OCI-LY3 (cell line): ENCODE measurements around the gene VENTX.

Experiments
- H2AFZ ChIP-seq: fragments of 200-600, 300-600 bp; shearing (Covaris generic); 2 replicates; pipeline ENCODE4 v1.6.0; 2014; ENCODE audit warnings: antibody characterized with exemption, low read depth, low read length
- H3K27ac ChIP-seq: fragments of 200-600, 300-600 bp; sonication (generic); 2 replicates; pipeline ENCODE4 v1.5.1; 2014; ENCODE audit warnings: mild to moderate bottlenecking, low read length, moderate library complexity, mixed read lengths
- H3K27me3 ChIP-seq: fragments of 200-600, 300-600 bp; sonication (generic); 2 replicates; pipeline ENCODE4 v1.6.1; 2014; ENCODE audit warnings: low read depth, low read length, mixed read lengths
- H3K36me3 ChIP-seq: fragments of 200-600, 300-600 bp; sonication (generic); replicated peaks from 2 replicates; pipeline ENCODE3; 2014; ENCODE audit warnings: low read depth, low read length, mixed read lengths
- H3K4me1 ChIP-seq: fragments of 300-600, 200-600 bp; sonication (generic); 2 replicates; pipeline ENCODE4 v1.6.1; 2014; ENCODE audit warnings: low read length, mixed read lengths
- H3K4me2 ChIP-seq: fragments of 200-600, 300-600 bp; sonication (generic); 2 replicates; pipeline ENCODE4 v1.6.1; 2014; ENCODE audit warnings: low read length, mixed read lengths
- H3K4me3 ChIP-seq: fragments of 300-600, 200-600 bp; sonication (generic); 2 replicates; pipeline ENCODE4 v1.5.1; 2014; ENCODE audit warnings: antibody characterized with exemption, mild to moderate bottlenecking, low read length, moderate library complexity
- H3K79me2 ChIP-seq: fragments of 300-600, 200-600 bp; shearing (Covaris generic); 2 replicates; pipeline ENCODE4 v1.6.1; 2014; ENCODE audit warnings: mild to moderate bottlenecking, low read length, mixed read lengths
- H3K9ac ChIP-seq: fragments of 300-600, 200-600 bp; shearing (Covaris generic); 2 replicates; pipeline ENCODE4 v1.6.0; 2014; ENCODE audit warnings: mild to moderate bottlenecking, low read length, moderate library complexity
- H3K9me3 ChIP-seq: fragments of 200-600, 300-600 bp; shearing (Covaris generic); 2 replicates; pipeline ENCODE4 v1.6.1; 2014; ENCODE audit warnings: low read length, mixed read lengths; ENCODE audit not compliant: insufficient read depth
- H4K20me1 ChIP-seq: fragments of 200-600, 300-600 bp; sonication (generic); 2 replicates; pipeline ENCODE4 v1.6.1; 2016; ENCODE audit warnings: low read length, mixed read lengths; ENCODE audit not compliant: insufficient read depth
- CTCF ChIP-seq: fragments of 200-600, 300-600 bp; sonication (generic); IDR thresholded peaks from 2 replicates; pipeline ENCODE4 v1.5.1; 2014; ENCODE audit warnings: antibody characterized with exemption, low read length, low read depth
- EZH2phosphoT487 ChIP-seq: fragments of 200-600 bp; shearing (Covaris generic); IDR thresholded peaks from 2 replicates; pipeline ENCODE4 v1.6.1; 2018; ENCODE audit warnings: antibody characterized with exemption, mixed run types, low read depth

Gene VENTX

DNA sequence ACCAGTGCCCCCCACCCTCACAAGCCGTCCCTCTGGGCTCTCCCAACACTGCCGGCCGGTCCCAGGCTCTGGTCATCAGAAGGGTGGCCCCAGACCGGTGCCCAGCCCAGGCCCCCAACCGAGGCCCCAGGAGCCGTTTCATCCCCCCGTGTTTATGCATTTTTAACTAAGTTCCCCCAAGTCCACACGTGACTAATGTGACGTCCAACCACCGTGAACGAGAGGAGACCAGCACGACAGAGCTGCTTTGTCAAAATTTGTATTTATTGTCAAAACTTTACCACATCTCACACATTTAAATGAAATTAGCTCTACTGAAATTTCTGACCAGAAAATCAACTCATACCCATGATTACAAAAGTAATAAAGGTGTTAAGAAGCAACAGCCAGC is 8.6 kb downstream of the VENTX start:
- no peak overlapping the region for H3K4me3 ChIP-seq
- H3K79me2 ChIP-seq, result no peaks in the 10 kb centered on the region
- no peaks in the 10 kb centered on the region for H4K20me1 ChIP-seq
- no peak overlapping the region for H3K9ac ChIP-seq
- no peak for TF ChIP-seq CTCF
- TF ChIP-seq EZH2phosphoT487, result no peak
- H3K36me3 ChIP-seq, result no peaks in the 10 kb centered on the region
- H3K9me3 ChIP-seq, result no peaks in the 10 kb centered on the region
- no peak overlapping the region for H3K27ac ChIP-seq
- H2AFZ ChIP-seq, result no peak overlapping the region
- no peak overlapping the region for H3K4me2 ChIP-seq
- H3K4me1 ChIP-seq, result peaks cover 7% of the 10 kb centered on the region; the same call in 1 of the 2 replicates
- H3K27me3 ChIP-seq, result peaks cover 10% of the 10 kb centered on the region; the same call in 1 of the 2 replicates

- H3K4me3 ChIP-seq, result no peak overlapping the region
- no peak overlapping the region for H3K9ac ChIP-seq
- H3K4me1 ChIP-seq, result no peaks in the 10 kb centered on the region
- H3K4me2 ChIP-seq, result no peak overlapping the region
- no peaks in the 10 kb centered on the region for H4K20me1 ChIP-seq
- no peak overlapping the region for H2AFZ ChIP-seq
- no peaks in the 10 kb centered on the region for H3K36me3 ChIP-seq
- no peaks in the 10 kb centered on the region for H3K79me2 ChIP-seq
- no peak overlapping the region for H3K27ac ChIP-seq
- H3K9me3 ChIP-seq, result no peaks in the 10 kb centered on the region
- no peak for TF ChIP-seq CTCF
- TF ChIP-seq EZH2phosphoT487, result no peak
- peaks cover 5% of the 10 kb centered on the region; the same call in 1 of the 2 replicates for H3K27me3 ChIP-seq
These were observed 10.2 kb downstream of the VENTX start for GRCh38 chr10:133247681-133248333.

GRCh38 chr10:133248334-133248715 is 10.7 kb downstream of the VENTX start:
- Histone ChIP-seq H3K4me1 (no peaks in the 10 kb centered on the region), H4K20me1 (no peaks in the 10 kb centered on the region), H3K79me2 (no peaks in the 10 kb centered on the region), H3K27ac (no peak overlapping the region), H3K9me3 (no peaks in the 10 kb centered on the region), H3K4me2 (no peak overlapping the region), H3K36me3 (no peaks in the 10 kb centered on the region), H2AFZ (no peak overlapping the region), H3K9ac (no peak overlapping the region), H3K27me3 (peaks cover 5% of the 10 kb centered on the region; the same call in 1 of the 2 replicates), H3K4me3 (no peak overlapping the region)
- no peak for TF ChIP-seq CTCF
- no peak for TF ChIP-seq EZH2phosphoT487

DNA sequence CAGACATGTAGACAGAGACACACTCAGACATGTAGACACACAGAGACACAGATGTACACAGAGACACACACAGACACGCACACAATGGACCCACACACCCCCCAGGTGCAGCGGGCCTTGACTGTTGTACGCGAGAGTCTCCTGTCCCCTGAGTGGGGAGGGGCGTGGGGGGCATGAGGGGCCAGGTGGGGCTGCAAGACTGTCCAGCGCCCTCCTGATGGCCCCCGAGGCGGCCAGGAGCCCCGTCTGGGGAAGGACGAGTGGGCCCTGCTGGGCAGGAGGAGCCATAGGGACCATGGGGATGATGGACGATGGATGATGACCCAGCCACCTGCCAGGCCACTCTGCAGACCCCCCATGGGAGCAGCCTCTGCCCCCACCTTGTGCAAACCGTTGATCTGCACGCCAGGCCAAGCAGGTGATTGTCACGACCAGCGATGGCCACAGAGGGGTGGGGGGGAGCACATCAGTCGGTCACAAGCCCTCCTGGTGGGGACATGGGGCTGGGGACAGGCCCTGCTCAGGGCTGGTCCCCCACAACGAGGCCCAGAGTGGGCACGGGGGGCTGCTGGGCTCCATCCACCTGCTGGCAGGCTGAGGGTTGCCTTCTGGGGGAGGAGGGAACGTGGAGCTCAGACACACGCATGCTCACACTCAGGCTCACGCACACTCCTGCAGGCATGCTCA is 11.6 kb downstream of the VENTX start:
- Histone ChIP-seq H3K4me3 (no peak overlapping the region), H4K20me1 (no peaks in the 10 kb centered on the region), H3K9ac (no peak overlapping the region), H2AFZ (no peak overlapping the region), H3K79me2 (no peaks in the 10 kb centered on the region), H3K9me3 (no peaks in the 10 kb centered on the region), H3K27ac (no peak overlapping the region), H3K27me3 (peaks cover 5% of the 10 kb centered on the region; the same call in 1 of the 2 replicates), H3K4me2 (no peak overlapping the region), H3K4me1 (no peaks in the 10 kb centered on the region), H3K36me3 (no peaks in the 10 kb centered on the region)
- TF ChIP-seq CTCF, result no peak
- no peak for TF ChIP-seq EZH2phosphoT487
